ENCODE measurements around the gene VAPB.

VAPB gene

DNA sequence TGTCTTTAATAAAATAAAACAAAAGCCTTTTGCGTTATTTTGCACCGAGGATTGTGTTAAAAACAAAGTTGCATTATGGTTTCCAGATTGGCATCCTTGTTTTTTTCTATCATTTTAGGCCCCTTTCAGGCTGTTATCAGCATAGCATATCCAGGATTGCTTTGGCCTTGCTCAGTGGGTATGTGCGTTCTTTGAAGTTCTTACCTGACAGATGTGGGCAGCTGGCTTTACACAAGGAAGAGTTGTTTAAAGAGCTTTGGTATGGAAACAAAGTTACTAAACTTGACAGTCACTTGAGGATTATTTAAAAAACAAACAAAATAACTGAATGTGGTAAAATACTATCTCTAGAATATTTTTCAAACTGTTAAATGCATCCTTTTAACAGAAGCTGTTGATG lies 6.6 kb downstream of the VAPB start:
- Histone ChIP-seq H3K4me1 (ENCODE audit: control insufficient read depth, insufficient read depth, low read length) (peaks cover 5% of the 10 kb centered on the region; the same call in 1 of the 2 replicates), H3K36me3 (ENCODE audit: control insufficient read depth in 2 of 2, insufficient read depth in 1 of 2, low read length in 2 of 2) (peaks cover 0 to 36% of the 10 kb centered on the region in 2 experiments; a peak in 2 of 3 replicates), H3K27ac (ENCODE audit: extremely low read depth, low read depth, low read length) (no peak overlapping the region), H3K4me3 (ENCODE audit: low read depth, low read length) (no peak overlapping the region), H3K9me3 (ENCODE audit: control insufficient read depth, insufficient read depth, low read depth, low read length) (no peaks in the 10 kb centered on the region)
- CTCF ChIA-PET = interaction anchor here (0.7 kb wide), 1 partner anchor 14 kb away, joined by 3 read pairs; no protein-coding TSS in a partner anchor
- POLR2A ChIA-PET = no interaction called here
- TF ChIP-seq ZNF37A (tag by site-specific recombination; IDR thresholded peaks at IDR 0.05) = no peak
- TF ChIP-seq ZNF843 (tag by site-specific recombination; IDR thresholded peaks at IDR 0.05) = no peak
- TF ChIP-seq IKZF3 (tag by site-specific recombination; IDR thresholded peaks at IDR 0.05) = no peak
- no peak for TF ChIP-seq YY2 (tag by site-specific recombination; IDR thresholded peaks at IDR 0.05)
- TF ChIP-seq SP7 (tag by site-specific recombination; IDR thresholded peaks at IDR 0.05) = no peak
- TF ChIP-seq ZNF174 (tag by site-specific recombination; IDR thresholded peaks at IDR 0.05) = no peak
- TF ChIP-seq, protein P1, sequence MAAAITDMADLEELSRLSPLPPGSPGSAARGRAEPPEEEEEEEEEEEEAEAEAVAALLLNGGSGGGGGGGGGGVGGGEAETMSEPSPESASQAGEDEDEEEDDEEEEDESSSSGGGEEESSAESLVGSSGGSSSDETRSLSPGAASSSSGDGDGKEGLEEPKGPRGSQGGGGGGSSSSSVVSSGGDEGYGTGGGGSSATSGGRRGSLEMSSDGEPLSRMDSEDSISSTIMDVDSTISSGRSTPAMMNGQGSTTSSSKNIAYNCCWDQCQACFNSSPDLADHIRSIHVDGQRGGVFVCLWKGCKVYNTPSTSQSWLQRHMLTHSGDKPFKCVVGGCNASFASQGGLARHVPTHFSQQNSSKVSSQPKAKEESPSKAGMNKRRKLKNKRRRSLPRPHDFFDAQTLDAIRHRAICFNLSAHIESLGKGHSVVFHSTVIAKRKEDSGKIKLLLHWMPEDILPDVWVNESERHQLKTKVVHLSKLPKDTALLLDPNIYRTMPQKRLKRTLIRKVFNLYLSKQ (tag by site-specific recombination; IDR thresholded peaks at IDR 0.05; ENCODE audit: borderline replicate concordance) = no peak
- no peak for TF ChIP-seq OSR2 (tag by site-specific recombination; IDR thresholded peaks at IDR 0.05)
- TF ChIP-seq ZNF146 (tag by site-specific recombination; IDR thresholded peaks at IDR 0.05) = no peak
- TF ChIP-seq, protein P2, sequence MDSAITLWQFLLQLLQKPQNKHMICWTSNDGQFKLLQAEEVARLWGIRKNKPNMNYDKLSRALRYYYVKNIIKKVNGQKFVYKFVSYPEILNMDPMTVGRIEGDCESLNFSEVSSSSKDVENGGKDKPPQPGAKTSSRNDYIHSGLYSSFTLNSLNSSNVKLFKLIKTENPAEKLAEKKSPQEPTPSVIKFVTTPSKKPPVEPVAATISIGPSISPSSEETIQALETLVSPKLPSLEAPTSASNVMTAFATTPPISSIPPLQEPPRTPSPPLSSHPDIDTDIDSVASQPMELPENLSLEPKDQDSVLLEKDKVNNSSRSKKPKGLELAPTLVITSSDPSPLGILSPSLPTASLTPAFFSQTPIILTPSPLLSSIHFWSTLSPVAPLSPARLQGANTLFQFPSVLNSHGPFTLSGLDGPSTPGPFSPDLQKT (IDR thresholded peaks at IDR 0.05; ENCODE audit: borderline replicate concordance, low read depth, low read length) = no peak
- TF ChIP-seq, protein P3, sequence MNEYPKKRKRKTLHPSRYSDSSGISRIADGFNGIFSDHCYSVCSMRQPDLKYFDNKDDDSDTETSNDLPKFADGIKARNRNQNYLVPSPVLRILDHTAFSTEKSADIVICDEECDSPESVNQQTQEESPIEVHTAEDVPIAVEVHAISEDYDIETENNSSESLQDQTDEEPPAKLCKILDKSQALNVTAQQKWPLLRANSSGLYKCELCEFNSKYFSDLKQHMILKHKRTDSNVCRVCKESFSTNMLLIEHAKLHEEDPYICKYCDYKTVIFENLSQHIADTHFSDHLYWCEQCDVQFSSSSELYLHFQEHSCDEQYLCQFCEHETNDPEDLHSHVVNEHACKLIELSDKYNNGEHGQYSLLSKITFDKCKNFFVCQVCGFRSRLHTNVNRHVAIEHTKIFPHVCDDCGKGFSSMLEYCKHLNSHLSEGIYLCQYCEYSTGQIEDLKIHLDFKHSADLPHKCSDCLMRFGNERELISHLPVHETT (tag by site-specific recombination; IDR thresholded peaks at IDR 0.05) = no peak
- no peak for TF ChIP-seq ZBTB48 (tag by site-specific recombination; IDR thresholded peaks at IDR 0.05)
- TF ChIP-seq ZNF560 (tag by site-specific recombination; IDR thresholded peaks at IDR 0.05; ENCODE audit: borderline replicate concordance) = no peak

DNA sequence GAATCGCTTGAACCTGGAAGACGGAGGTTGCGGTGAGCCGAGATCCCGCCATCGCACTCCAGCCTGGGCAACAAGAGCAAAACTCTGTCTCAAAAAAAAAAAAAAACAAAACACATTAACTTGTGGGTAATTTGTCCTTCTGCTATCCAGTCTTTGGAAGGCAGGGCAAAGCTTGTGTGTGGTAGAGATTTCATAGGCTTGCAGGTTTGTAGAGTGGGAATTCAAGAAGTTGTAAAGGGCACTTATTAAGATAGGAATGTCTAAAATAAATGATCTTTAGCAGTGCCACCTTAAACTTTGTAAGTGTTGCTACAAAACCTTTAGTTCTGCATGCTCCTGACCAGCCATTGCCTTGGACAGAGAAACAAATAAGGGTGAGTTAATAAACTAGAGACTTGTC lies 8.4 kb downstream of the VAPB start:
- H3K4me3 ChIP-seq (ENCODE audit: low read depth, low read length) = no peak overlapping the region
- H3K27ac ChIP-seq (ENCODE audit: extremely low read depth, low read depth, low read length) = no peak overlapping the region
- TF ChIP-seq, protein P4, sequence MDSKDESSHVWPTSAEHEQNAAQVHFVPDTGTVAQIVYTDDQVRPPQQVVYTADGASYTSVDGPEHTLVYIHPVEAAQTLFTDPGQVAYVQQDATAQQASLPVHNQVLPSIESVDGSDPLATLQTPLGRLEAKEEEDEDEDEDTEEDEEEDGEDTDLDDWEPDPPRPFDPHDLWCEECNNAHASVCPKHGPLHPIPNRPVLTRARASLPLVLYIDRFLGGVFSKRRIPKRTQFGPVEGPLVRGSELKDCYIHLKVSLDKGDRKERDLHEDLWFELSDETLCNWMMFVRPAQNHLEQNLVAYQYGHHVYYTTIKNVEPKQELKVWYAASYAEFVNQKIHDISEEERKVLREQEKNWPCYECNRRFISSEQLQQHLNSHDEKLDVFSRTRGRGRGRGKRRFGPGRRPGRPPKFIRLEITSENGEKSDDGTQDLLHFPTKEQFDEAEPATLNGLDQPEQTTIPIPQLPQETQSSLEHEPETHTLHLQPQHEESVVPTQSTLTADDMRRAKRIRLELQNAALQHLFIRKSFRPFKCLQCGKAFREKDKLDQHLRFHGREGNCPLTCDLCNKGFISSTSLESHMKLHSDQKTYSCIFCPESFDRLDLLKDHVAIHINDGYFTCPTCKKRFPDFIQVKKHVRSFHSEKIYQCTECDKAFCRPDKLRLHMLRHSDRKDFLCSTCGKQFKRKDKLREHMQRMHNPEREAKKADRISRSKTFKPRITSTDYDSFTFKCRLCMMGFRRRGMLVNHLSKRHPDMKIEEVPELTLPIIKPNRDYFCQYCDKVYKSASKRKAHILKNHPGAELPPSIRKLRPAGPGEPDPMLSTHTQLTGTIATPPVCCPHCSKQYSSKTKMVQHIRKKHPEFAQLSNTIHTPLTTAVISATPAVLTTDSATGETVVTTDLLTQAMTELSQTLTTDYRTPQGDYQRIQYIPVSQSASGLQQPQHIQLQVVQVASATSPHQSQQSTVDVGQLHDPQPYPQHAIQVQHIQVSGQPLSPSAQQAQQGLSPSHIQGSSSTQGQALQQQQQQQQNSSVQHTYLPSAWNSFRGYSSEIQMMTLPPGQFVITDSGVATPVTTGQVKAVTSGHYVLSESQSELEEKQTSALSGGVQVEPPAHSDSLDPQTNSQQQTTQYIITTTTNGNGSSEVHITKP (tag by site-specific recombination; IDR thresholded peaks at IDR 0.05) = no peak
- no peak for TF ChIP-seq MEIS1 (CRISPR knock-in tag; IDR thresholded peaks at IDR 0.05; ENCODE audit: borderline replicate concordance)
- TF ChIP-seq ZNF830 (tag by site-specific recombination; IDR thresholded peaks at IDR 0.05; ENCODE audit: low read depth) = no peak
- TF ChIP-seq ZNF658 (tag by site-specific recombination; IDR thresholded peaks at IDR 0.05) = no peak
- no peak for TF ChIP-seq ZNF514 (tag by site-specific recombination; IDR thresholded peaks at IDR 0.05)
- TF ChIP-seq ZNF324 (tag by site-specific recombination; IDR thresholded peaks at IDR 0.05) = no peak
- TF ChIP-seq TCF7L2 (IDR thresholded peaks at IDR 0.05; ENCODE audit: borderline replicate concordance, low read depth, low read length) = no peak
- TF ChIP-seq, protein P5, sequence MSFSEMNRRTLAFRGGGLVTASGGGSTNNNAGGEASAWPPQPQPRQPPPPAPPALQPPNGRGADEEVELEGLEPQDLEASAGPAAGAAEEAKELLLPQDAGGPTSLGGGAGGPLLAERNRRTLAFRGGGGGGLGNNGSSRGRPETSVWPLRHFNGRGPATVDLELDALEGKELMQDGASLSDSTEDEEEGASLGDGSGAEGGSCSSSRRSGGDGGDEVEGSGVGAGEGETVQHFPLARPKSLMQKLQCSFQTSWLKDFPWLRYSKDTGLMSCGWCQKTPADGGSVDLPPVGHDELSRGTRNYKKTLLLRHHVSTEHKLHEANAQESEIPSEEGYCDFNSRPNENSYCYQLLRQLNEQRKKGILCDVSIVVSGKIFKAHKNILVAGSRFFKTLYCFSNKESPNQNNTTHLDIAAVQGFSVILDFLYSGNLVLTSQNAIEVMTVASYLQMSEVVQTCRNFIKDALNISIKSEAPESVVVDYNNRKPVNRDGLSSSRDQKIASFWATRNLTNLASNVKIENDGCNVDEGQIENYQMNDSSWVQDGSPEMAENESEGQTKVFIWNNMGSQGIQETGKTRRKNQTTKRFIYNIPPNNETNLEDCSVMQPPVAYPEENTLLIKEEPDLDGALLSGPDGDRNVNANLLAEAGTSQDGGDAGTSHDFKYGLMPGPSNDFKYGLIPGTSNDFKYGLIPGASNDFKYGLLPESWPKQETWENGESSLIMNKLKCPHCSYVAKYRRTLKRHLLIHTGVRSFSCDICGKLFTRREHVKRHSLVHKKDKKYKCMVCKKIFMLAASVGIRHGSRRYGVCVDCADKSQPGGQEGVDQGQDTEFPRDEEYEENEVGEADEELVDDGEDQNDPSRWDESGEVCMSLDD (tag by site-specific recombination; IDR thresholded peaks at IDR 0.05) = no peak
- no peak for TF ChIP-seq GLI2 (tag by site-specific recombination; IDR thresholded peaks at IDR 0.05; ENCODE audit: borderline replicate concordance, low read depth)
- H3K4me1 ChIP-seq (ENCODE audit: control insufficient read depth, insufficient read depth, low read length) = no peaks in the 10 kb centered on the region
- H3K36me3 ChIP-seq (ENCODE audit: control insufficient read depth in 2 of 2, insufficient read depth in 1 of 2, low read length in 2 of 2) = peaks cover 0 to 17% of the 10 kb centered on the region in 2 experiments; a peak in 1 of 3 replicates
- ChIA-PET CTCF (no interaction called here), POLR2A (interaction anchor here (0.7 kb wide), 1 partner anchor 29 kb away, joined by 4 read pairs; no protein-coding TSS in a partner anchor)
- H3K9me3 ChIP-seq (ENCODE audit: control insufficient read depth, insufficient read depth, low read depth, low read length) = no peaks in the 10 kb centered on the region

All from HEK293 (cell line).